ENCODE data around the gene DNMT3A.
A peak's percentile ranks its signal among the peaks of the same experiment; 100 is the strongest.
"Not testable (repeated sequence)": the region's sequence is repeated elsewhere in the genome, so short reads cannot be mapped to it uniquely, and the experiment has no call there.

The DNMT3A gene

DNA sequence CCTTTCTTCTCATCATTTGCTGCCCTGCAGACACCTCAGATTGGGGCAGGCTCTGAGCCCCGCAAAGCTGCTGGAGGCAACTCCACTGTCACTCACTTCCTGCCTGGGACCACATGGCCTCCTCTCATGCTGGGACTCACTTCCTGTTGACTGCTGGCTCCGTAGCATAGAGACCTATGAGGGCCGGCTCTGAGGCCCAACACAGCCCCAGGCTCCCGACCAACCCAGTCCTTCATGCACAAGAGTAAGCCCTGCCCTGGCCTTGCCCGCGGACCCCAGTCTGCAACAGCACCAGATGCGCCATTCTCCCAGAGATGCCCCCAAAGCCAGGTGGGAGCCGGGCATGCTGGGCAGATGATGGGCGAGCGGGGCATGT lies 55.7 kb downstream of the DNMT3A start:
- DNase-seq (ENCODE audit: low read depth in 2 of 2) = peak; percentile 46 to 56

- DNase-seq (ENCODE audit: low read depth in 2 of 2) = no peak
These were observed 56.3 kb downstream of the DNMT3A start for GRCh38 chr2:25285265-25286024.

- no peak for DNase-seq (ENCODE audit: low read depth in 2 of 2)
These were observed 57.0 kb downstream of the DNMT3A start for GRCh38 chr2:25284756-25285155.

DNA sequence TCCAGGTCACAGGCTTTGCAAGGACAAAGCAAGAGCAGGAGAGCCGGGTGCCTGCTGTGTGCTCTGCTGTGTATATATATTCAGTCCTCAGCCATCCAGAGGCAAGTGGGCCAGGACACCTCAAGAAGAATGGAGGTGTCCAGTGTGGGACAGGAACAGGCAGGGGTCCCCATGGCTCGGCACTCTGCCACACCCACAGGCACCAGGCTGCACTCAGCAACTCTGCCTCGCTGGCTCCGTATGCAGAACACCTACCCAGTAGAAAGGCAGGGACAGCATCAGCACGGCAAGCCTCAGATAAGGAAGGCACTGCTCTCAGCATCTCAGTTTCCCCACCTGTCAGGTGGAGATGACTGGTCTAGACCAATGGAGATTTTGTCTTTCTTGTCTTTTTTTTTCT lies 57.8 kb downstream of the DNMT3A start:
- DNase-seq (ENCODE audit: low read depth in 2 of 2) = no peak

- DNase-seq (ENCODE audit: low read depth in 2 of 2) = no peak
These were observed 59.8 kb downstream of the DNMT3A start for GRCh38 chr2:25281941-25282340.

DNA sequence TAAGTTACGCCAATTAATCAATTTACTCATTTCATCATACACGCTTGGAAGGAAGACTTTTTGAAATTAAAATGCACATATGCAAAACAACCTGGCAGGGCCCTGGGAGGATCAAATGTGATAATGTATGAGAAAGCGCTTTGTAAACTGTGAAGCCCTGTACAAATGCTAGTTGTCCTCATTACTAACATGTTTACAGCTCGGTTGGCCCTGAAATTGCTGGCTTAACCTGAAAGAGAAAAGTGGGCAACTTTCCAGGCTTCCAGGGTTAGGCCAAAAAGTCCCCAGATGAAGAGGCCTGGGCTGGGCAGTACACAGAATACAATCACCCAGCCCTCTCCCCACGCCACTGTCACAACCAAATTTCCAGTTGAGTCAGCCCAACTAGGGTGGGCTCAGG lies 60.2 kb downstream of the DNMT3A start:
- DNase-seq (ENCODE audit: low read depth in 2 of 2) = no peak

- DNase-seq (ENCODE audit: low read depth in 2 of 2) = no peak
These were observed 61.6 kb downstream of the DNMT3A start for GRCh38 chr2:25280051-25280687.

DNA sequence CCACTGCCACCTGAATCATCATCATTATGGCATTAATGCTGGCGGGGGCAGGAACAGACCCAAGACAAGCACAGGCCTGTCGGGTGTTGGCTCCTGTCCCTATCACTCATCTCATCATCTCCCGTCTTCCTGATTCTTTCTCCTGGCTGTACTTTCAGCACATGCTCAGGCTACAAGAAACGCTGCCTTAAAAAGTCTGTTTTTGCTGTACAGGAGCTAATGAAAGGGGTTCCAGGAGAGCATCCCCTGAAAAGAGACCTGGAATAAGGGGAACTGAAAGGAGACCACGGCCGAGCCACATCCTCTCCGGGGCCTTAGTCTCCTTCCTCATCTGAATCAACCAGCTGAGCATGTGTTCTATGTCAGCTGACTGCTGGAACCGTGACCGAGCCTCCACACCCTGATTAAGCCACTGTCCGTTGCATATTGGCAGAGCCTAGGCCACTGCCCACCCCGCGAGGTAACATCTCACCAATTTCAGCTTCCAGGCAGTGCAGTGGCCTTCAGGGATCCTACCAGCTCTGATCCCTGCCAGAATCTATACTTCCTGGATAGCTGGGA lies 62.6 kb downstream of the DNMT3A start:
- no peak for DNase-seq (ENCODE audit: low read depth in 2 of 2)

DNA sequence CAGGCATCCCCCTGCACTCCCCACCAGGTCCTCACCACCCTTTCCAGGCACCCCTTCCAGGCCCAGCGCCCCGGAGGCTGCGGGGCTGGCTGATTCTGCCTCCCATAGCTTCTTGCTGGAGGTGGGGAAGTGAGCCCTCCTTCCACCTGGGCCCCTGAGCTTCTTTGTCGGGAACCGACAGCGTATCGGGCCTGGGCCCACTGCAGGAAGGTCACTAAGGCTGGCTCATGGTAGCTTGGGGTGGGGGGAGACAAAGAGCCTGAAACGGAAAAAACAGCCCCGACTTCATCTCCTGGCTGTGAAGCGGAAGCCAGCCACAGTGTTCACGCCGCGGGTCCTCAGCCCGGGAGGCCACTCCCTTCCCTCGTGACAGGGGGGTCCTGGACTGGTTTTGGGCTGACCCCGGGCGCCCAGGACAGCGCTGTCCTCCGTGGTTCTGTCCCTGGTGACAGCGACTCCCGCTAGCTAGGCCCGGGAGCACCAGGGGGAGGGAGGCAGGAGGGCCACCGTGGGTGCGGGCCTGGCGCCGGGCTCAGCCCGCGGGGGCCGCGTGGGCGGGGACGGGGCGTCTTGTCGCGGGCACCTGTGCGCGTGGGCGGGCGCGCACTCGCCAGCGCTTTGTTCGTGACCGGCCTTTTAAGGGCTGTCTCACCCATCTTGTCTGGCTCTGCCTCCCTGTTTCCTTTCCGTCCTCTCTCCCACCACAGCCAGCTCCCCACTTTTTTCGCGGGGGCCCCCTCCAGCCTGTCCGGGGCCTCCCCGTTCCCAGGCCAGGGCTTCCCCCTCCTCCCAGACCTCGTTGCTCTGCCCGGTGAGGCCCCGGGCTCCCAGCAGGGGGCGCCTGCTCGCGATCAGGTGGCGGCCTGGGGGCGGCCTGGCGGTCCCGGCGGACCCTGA lies 64.9 kb downstream of the DNMT3A start:
- DNase-seq (ENCODE audit: low read depth in 2 of 2) = peak; percentile 76 to 80

DNA sequence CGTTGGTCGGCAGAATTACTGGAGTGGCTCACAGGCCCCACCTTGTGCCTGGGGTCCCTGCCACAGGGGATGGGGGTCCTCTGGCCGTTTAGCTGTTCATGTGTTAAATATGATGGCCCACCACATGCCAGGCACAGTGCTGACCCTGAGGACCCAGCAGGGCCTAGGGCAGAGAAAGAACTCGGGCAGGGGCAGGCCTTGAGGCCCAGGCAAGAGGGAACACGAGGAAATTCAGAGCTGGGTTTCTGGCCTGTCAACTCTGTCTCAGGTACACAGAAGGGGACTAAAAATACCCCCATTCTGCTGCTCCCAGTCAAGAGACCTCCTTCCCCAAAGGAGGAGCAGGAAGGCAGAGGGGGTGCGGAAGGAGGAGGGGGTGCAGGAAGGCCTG lies 66.2 kb downstream of the DNMT3A start:
- DNase-seq (ENCODE audit: low read depth in 2 of 2) = no peak

DNA sequence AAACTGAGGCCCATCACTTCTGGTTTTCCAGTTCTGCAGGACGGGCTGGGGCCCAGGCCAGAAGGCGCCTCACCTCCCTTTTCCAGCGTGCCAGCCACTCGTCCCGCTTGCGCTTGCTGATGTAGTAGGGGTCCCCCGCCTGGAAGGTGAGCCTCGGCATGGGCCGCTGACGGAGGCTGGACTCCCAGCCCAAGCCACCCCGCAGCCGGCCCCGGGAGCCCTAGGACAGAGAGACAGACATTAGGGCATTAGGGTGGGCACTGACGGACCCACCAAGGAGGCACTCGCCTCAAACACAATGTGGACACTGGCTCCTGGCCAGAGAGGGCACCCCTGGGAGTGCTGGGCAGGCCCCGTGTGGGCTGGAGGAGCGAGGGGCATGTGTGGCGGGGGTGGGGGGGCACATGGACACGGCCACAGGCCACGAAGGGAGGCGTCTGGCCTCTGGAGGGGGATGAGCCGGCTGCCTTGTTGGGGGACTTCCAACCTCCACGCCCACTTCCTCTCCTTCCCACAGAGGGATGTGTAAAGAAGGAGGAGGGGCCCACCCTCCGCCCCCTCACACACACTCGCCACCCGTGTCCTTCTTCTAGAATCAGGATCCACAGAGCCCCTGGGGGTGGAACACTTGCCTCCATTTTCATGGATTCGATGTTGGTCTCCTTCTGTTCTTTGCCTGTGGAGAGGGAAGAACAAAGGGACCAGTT lies 66.7 kb downstream of the DNMT3A start:
- DNase-seq (ENCODE audit: low read depth in 2 of 2) = peak; percentile 41 to 60

DNA sequence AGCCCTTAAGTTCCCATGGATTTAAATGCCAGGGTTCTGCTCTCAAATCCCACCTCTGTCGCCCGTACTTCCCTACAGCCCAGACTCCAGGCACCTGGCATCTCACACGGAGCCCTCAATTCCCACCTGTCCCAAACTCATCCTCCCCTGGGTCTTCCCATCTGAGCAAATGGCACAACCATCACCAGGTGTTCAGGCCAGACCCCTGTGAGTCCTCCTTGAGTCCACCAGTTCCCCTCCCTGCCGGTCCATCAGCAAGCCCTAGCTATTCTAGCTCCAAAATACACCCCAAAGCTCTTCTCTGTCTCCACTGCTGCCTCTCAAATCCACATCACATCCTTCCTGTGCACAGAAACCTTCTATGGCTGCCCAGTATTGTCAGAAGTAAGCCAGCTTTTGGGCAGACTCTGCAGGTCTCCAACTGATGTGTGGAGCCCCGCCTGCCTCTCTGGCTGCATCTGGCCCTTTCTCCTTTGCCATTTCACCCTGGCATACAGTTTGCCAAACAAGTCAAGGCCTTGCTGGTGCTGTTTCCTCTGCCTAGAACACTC lies 67.7 kb downstream of the DNMT3A start:
- no peak for DNase-seq (ENCODE audit: low read depth in 2 of 2)

DNA sequence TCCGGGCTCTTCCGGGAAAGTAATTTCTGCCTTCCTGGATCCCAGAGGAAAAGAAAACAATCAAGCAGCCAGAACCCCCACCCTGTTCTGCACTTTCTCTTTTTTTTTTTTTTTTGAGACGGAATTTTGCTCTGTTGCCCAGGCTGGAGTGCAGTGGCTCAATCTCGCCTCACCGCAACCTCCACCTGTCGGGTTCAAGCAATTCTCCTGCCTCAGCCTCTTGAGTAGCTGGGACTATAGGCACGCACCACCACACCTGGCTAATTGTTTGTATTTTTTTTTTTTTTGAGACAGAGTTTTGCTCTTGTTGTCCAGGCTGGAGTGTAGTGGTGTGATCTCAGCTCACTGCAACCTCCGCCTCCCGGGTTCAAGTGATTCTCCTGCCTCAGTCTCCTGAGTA lies 69.0 kb downstream of the DNMT3A start:
- DNase-seq (ENCODE audit: low read depth in 2 of 2) = not testable (repeated sequence)

- DNase-seq (ENCODE audit: low read depth in 2 of 2) = no peak
These were observed 71.7 kb downstream of the DNMT3A start for GRCh38 chr2:25270061-25270460.

GRCh38 chr2:25269233-25269632 lies 72.5 kb downstream of the DNMT3A start:
- no peak for DNase-seq (ENCODE audit: low read depth in 2 of 2)

GRCh38 chr2:25268139-25268538 lies 73.6 kb downstream of the DNMT3A start:
- DNase-seq (ENCODE audit: low read depth in 2 of 2) = no peak

GRCh38 chr2:25266399-25266798 lies 75.3 kb downstream of the DNMT3A start:
- DNase-seq (ENCODE audit: low read depth in 2 of 2) = no peak

- no peak for DNase-seq (ENCODE audit: low read depth in 2 of 2)
These were observed 75.9 kb downstream of the DNMT3A start for GRCh38 chr2:25265802-25266201.

DNA sequence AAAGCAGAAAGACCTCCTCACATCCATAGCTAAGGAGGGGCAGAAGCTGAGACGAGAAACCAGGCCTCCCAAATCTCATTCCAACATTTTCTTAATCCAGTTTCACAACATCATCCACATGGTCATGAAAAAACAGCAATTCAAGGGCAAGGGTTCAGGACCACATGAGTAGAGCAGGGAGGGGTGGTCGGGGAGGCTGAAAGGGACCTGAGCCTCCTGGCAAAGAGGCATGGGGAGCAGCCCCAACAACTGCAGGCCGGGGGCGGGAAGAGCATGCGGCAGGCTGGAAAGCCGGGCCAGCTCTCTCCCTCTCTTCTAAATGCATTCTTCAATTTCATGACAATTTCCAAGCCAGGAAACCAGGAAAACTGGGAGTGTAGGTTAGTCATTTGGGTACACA lies 76.7 kb downstream of the DNMT3A start:
- DNase-seq (ENCODE audit: low read depth in 2 of 2) = no peak

GRCh38 chr2:25262288-25262687 lies 79.4 kb downstream of the DNMT3A start:
- no peak for DNase-seq (ENCODE audit: low read depth in 2 of 2)

DNA sequence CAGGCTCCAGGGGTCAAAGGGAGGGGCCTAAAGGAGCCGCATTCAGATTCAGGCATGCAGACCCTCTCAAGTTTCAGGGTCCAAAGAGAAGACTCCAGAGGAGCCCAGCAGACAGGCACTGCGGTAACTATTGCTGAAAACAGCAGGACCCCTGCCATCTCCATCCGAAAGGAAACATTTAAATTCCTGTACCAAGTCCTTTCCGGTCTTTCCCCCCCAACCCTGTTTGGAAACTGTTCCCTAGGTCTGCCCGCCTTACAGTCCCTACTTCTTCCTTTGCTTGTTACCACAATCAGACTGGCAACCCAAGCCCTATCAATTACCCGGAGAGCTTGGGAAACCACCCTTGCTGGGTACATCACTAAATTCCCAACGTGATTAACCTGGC lies 82.0 kb downstream of the DNMT3A start:
- no peak for DNase-seq (ENCODE audit: low read depth in 2 of 2)
